Right atrium auricular region (tissue), 2 donors: Measurements from ENCODE around the gene UGGT1. TPM values are rescaled to one million over a fixed set of nuclear protein-coding genes. Genes with fewer than 3 reads are reported as not detected.
"Not testable (repeated sequence)": the region's sequence is repeated elsewhere in the genome, so short reads cannot be mapped to it uniquely, and the experiment has no call there.

Source experiments
- DNase-seq: peaks from one replicate; pipeline ENCODE4 v3.0.0-alpha.2; 2019; ENCODE audit warnings: low spot score
- H3K27ac ChIP-seq, 2 donors: fragments of 200-600 bp; sonication (generic); 1 replicate in 1 of 2; 2 replicates in 1 of 2; pipeline ENCODE4 v1.5.1; 2016 to 2019
- H3K27me3 ChIP-seq, 2 donors: fragments of 200-600 bp; sonication (generic); one replicate each; pipeline versions ENCODE4 v1.5.1 to v1.6.0; 2017 to 2019
- H3K36me3 ChIP-seq: fragments of 200-600 bp; sonication (generic); one replicate; pipeline ENCODE4 v1.5.1; 2016
- H3K4me1 ChIP-seq, 2 donors: fragments of 200-600 bp; sonication (generic); one replicate each; pipeline versions ENCODE4 v1.5.1 to v1.6.0; 2017 to 2019
- H3K4me3 ChIP-seq, 2 donors: fragments of 200-600 bp; sonication (generic); 1 replicate in 1 of 2; 2 replicates in 1 of 2; pipeline ENCODE4 v1.5.1; 2017 to 2019; ENCODE audit warnings: mild to moderate bottlenecking in 1 of 2, moderate library complexity in 1 of 2
- H3K9me3 ChIP-seq, 2 donors: fragments of 200-600 bp; sonication (generic); one replicate each; pipeline ENCODE4 v1.5.1; 2019
- total RNA-seq, 2 donors: library from RNA; depleted of rRNA; stranded (reverse); fragments of >200 nt; gene quantifications; one replicate each; pipeline ENCODE4 v1.1.0, GENCODE V29; 2016
- TF ChIP-seq, protein P1 (sequence below), 2 donors: fragments of 200-600 bp; sonication (generic); IDR thresholded peaks; one replicate each; pipeline ENCODE4 v1.5.1; 2019; ENCODE audit warnings: antibody characterized with exemption in 2 of 2

The UGGT1 gene
- total RNA-seq, 2 donors from 2014 or later, result 33.5 to 47.2 TPM

DNA sequence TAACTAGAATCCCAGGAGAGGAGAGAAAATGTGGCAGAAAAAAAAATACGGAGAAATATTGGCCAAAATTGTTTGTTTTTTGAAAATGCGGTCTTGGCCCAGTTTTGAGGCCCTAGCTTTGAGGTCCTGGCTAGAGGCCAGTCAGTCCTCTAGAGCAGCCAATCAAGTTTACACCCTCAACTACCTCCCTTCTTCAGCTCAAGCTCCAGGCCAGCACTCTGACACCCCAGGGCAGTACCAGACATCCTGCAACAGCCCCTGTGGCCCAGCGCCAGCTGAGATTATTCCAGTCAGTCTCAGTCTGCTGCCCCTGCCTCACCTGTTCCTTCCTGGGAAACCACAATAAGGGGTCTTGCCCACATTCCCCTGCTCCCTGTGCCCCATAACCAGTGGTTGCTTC lies 107.7 kb downstream of the UGGT1 start:
- no peak for DNase-seq
- Histone ChIP-seq H3K4me3 (no peak overlapping the region), H3K4me1 (peaks cover 0 to 21% of the 10 kb centered on the region in 2 donors), H3K27me3 (no peaks in the 10 kb centered on the region), H3K27ac (no peak overlapping the region), H3K36me3 (no peaks in the 10 kb centered on the region), H3K9me3 (no peaks in the 10 kb centered on the region)
- TF ChIP-seq, protein P1, sequence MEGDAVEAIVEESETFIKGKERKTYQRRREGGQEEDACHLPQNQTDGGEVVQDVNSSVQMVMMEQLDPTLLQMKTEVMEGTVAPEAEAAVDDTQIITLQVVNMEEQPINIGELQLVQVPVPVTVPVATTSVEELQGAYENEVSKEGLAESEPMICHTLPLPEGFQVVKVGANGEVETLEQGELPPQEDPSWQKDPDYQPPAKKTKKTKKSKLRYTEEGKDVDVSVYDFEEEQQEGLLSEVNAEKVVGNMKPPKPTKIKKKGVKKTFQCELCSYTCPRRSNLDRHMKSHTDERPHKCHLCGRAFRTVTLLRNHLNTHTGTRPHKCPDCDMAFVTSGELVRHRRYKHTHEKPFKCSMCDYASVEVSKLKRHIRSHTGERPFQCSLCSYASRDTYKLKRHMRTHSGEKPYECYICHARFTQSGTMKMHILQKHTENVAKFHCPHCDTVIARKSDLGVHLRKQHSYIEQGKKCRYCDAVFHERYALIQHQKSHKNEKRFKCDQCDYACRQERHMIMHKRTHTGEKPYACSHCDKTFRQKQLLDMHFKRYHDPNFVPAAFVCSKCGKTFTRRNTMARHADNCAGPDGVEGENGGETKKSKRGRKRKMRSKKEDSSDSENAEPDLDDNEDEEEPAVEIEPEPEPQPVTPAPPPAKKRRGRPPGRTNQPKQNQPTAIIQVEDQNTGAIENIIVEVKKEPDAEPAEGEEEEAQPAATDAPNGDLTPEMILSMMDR (IDR thresholded peaks at IDR 0.05), result no peak

DNA sequence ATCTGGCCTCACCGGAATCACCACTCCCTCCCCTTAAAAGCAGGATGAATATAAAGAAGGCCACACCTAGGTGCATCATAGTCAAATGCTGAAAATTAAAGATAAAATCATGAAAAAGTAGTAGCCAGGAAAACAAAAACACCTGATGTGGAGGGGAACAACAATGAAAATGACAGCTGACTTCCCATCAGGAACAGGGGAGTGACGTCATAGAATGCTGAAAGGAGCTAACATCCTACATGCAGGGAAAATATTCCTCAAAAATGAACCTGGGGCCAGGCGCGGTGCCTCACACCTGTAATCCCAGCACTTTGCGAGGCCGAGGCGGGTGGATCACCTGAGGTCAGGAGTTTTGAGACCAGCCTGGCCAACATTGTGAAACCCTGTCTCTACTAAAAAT lies 108.1 kb downstream of the UGGT1 start:
- no peaks in the 10 kb centered on the region for H3K9me3 ChIP-seq
- H3K36me3 ChIP-seq, result no peaks in the 10 kb centered on the region
- H3K27ac ChIP-seq, result no peak overlapping the region
- peaks cover 0 to 21% of the 10 kb centered on the region in 2 donors for H3K4me1 ChIP-seq
- no peak for DNase-seq
- H3K4me3 ChIP-seq, result no peak overlapping the region
- H3K27me3 ChIP-seq, result no peaks in the 10 kb centered on the region
- TF ChIP-seq, protein P1 (IDR thresholded peaks at IDR 0.05), result no peak

DNA sequence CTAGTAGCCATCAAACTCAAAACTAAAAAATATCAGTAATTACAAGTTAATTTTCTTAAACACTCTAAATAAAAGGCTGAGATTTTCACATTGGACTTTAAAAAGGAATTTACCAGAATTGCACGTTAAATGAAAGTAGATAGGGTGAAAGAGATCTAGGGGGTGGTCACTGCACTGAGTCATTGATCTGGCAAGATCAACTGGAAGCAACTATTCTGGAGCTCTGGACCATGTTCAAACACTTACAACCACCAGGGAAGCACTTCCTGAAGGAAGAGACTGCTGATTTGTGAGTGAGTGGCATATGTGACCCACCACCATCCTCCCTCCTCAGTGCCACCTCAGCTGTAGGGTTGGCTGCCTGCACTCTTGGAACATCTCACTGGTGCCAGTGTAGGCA lies 111.8 kb downstream of the UGGT1 start:
- no peak for DNase-seq
- Histone ChIP-seq H3K27ac (no peak overlapping the region), H3K36me3 (no peaks in the 10 kb centered on the region), H3K9me3 (peaks cover 0 to 7% of the 10 kb centered on the region in 2 donors), H3K27me3 (no peaks in the 10 kb centered on the region), H3K4me3 (no peak overlapping the region), H3K4me1 (peaks cover 0 to 7% of the 10 kb centered on the region in 2 donors)
- TF ChIP-seq, protein P1 (IDR thresholded peaks at IDR 0.05), result no peak

DNA sequence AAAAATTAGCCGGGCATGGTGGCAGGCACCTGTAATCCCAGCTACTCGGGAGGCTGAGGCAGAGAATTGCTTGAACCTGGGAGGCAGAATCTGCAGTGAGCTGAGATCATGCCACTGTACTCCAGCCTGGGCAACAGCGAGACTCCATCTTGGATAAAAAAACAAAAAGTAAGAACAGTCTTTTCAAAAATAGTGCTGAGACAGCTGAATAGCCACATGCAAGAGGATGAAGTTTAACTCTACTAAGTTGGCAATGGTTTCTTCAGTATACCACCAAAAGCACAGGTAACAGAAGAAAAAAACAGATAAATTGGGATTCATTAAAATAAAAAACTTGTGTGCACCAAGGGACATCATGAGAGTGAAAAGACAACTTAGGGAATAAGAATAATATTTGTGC lies 115.2 kb downstream of the UGGT1 start:
- no peak for DNase-seq

DNA sequence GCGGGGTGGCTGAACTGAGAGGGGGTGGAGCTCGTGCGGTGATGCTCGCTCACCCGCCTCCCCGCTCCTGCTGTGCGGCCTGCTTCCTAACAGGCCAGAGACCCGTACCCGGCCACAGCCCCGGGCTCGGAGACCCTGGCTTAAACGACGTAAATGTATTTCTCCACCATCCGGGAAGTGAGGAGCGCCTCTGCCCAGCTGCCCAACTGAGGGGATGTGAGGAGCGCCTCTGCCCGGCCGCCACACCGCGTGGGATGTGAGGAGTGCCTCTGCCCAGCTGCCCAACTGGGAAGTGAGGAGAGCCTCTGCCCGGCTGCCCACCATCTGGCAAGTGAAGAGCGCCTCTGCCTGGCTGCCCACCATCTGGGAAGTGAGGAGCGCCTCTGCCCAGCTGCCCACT lies 117.0 kb downstream of the UGGT1 start:
- Histone ChIP-seq H3K36me3 (no peaks in the 10 kb centered on the region), H3K4me3 (no peak overlapping the region), H3K27me3 (no peaks in the 10 kb centered on the region), H3K9me3 (peaks cover 0 to 7% of the 10 kb centered on the region in 2 donors), H3K4me1 (no peaks in the 10 kb centered on the region), H3K27ac (no peak overlapping the region)
- no peak for DNase-seq
- TF ChIP-seq, protein P1 (IDR thresholded peaks at IDR 0.05), result no peak

More for the DNA sequence above, 115.2 kb downstream of the UGGT1 start:
- no peak overlapping the region for H3K27ac ChIP-seq
- H3K9me3 ChIP-seq, result peaks cover 0 to 7% of the 10 kb centered on the region in 2 donors
- H3K4me3 ChIP-seq, result no peak overlapping the region
- H3K4me1 ChIP-seq, result no peaks in the 10 kb centered on the region
- H3K27me3 ChIP-seq, result no peaks in the 10 kb centered on the region
- TF ChIP-seq, protein P1 (IDR thresholded peaks at IDR 0.05), result no peak
- no peaks in the 10 kb centered on the region for H3K36me3 ChIP-seq

DNA sequence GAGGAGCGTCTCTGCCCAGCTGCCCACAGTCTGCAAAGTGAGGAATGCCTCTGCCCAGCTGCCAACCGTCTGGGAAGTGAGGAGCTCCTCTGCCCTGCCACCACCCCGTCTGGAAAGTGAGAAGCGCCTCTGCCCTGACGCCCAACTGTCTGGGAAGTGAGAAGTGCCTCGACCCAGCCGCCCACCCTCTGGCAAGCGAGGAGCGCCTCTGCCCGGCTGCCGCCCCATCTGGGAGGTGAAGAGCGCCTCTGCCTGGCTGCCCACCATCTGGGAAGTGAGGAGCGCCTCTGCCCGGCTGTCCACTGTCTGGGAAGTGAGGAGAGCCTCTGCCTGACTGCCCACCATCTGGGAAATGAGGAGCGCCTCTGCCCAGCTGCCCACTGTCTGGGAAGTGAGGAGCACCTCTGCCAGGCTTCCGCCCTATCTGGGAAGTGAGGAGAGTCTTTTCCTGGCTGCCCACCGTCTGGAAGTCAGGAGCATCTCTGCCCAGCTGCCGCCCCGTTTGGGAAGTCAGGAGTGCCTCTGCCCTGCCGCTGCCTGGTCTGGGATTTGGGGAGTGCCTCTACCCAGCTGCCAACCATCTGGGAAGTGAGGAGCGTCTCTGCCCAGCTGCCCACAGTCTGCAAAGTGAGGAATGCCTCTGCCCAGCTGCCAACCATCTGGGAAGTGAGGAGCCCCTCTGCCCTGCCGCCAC lies 117.8 kb downstream of the UGGT1 start:
- not testable (repeated sequence) for DNase-seq, H3K36me3 ChIP-seq, H3K4me3 ChIP-seq, H3K9me3 ChIP-seq, H3K27me3 ChIP-seq, H3K27ac ChIP-seq, H3K4me1 ChIP-seq
